ENCODE results near the gene IL32. TPM values are rescaled to one million over a fixed set of nuclear protein-coding genes. Genes with fewer than 3 reads are reported as not detected.

IL32 gene
- total and polyA plus RNA-seq, 9 of the 15 experiments (the other 6 are each of a cell fraction or from before 2014, with no cell fraction given), result 0.21 to 2.2 (median 0.37) TPM; not detected in 3

DNA sequence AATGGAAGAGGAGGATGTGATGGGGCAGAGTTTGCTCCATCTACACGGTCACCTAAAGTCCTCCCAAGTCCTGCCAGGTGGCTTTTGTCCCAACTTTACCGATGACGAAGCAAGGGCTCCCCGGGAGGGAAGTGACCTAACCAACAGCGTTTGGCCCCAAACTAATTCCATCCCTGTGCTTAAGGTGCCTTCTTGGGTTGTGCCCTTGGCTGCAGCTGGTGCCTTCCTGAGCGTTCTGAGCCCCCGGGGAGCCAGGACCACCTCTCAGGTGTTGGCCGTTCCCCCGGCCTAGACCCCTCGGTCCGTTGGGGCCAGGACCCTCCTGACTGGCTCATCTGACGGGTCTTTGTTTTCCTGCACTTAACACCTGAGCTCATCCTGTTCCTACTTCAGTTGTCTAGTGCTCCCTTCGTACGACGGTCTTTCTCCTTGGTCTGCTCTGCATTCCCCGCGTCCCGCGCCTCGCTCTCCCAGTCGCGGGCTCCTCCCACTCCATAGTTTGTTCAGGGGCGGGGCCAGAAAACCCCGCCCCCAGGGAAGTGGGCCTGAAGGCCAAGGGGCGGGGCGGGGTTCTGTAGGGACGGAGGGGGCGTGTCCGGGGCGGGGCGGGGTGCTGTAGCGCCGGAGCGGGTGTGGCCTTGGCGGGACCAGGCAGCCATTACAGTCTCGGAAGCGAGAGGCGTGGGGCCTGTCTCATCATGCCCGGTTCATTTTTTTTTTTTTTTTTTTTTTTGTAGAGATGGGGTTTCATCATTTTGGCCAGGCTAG, 34.5 kb downstream of the IL32 start (continued):
- TF ChIP-seq, protein P1, sequence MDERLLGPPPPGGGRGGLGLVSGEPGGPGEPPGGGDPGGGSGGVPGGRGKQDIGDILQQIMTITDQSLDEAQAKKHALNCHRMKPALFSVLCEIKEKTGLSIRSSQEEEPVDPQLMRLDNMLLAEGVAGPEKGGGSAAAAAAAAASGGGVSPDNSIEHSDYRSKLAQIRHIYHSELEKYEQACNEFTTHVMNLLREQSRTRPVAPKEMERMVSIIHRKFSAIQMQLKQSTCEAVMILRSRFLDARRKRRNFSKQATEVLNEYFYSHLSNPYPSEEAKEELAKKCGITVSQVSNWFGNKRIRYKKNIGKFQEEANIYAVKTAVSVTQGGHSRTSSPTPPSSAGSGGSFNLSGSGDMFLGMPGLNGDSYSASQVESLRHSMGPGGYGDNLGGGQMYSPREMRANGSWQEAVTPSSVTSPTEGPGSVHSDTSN (CRISPR knock-in tag; IDR thresholded peaks at IDR 0.05; ENCODE audit: low read depth), result no peak
- TF ChIP-seq, protein P1 (tag; conservative IDR thresholded peaks at IDR 0.05; ENCODE audit: low read depth), result no peak
- TF ChIP-seq ZNF316 (IDR thresholded peaks at IDR 0.05), result no peak
- no peak for TF ChIP-seq GTF2A2 (tag; IDR thresholded peaks at IDR 0.05)
- TF ChIP-seq, protein P2, sequence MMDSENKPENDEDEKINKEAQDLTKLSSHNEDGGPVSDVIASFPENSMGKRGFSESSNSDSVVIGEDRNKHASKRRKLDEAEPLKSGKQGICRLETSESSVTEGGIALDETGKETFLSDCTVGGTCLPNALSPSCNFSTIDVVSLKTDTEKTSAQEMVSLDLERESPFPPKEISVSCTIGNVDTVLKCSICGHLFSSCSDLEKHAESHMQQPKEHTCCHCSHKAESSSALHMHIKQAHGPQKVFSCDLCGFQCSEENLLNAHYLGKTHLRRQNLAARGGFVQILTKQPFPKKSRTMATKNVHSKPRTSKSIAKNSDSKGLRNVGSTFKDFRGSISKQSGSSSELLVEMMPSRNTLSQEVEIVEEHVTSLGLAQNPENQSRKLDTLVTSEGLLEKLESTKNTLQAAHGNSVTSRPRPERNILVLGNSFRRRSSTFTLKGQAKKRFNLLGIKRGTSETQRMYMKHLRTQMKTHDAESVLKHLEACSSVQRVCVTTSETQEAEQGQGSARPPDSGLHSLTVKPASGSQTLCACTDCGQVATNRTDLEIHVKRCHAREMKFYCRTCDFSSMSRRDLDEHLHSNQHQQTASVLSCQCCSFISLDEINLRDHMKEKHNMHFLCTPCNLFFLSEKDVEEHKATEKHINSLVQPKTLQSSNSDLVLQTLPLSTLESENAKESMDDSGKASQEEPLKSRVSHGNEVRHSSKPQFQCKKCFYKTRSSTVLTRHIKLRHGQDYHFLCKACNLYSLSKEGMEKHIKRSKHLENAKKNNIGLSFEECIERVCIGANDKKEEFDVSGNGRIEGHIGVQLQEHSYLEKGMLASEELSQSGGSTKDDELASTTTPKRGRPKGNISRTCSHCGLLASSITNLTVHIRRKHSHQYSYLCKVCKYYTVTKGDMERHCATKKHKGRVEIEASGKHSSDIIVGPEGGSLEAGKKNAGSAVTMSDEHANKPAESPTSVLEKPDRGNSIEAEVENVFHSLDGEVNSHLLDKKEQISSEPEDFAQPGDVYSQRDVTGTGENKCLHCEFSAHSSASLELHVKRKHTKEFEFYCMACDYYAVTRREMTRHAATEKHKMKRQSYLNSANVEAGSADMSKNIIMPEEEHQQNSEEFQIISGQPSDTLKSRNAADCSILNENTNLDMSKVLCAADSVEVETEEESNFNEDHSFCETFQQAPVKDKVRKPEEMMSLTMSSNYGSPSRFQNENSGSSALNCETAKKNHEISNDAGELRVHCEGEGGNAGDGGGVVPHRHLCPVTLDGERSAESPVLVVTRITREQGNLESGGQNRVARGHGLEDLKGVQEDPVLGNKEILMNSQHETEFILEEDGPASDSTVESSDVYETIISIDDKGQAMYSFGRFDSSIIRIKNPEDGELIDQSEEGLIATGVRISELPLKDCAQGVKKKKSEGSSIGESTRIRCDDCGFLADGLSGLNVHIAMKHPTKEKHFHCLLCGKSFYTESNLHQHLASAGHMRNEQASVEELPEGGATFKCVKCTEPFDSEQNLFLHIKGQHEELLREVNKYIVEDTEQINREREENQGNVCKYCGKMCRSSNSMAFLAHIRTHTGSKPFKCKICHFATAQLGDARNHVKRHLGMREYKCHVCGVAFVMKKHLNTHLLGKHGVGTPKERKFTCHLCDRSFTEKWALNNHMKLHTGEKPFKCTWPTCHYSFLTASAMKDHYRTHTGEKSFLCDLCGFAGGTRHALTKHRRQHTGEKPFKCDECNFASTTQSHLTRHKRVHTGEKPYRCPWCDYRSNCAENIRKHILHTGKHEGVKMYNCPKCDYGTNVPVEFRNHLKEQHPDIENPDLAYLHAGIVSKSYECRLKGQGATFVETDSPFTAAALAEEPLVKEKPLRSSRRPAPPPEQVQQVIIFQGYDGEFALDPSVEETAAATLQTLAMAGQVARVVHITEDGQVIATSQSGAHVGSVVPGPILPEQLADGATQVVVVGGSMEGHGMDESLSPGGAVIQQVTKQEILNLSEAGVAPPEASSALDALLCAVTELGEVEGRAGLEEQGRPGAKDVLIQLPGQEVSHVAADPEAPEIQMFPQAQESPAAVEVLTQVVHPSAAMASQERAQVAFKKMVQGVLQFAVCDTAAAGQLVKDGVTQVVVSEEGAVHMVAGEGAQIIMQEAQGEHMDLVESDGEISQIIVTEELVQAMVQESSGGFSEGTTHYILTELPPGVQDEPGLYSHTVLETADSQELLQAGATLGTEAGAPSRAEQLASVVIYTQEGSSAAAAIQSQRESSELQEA (IDR thresholded peaks at IDR 0.05; ENCODE audit: low read depth), result no peak
- TF ChIP-seq CBX1 (IDR thresholded peaks at IDR 0.05; ENCODE audit: low read depth), result 0 out of 2 replicates have a peak, but pooled peaks have one; percentile 28
- no peak for TF ChIP-seq PRMT5 (CRISPR knock-in tag; IDR thresholded peaks at IDR 0.05)
- peak; percentile 68 for TF ChIP-seq SPI1 (IDR thresholded peaks at IDR 0.05; ENCODE audit: borderline replicate concordance, low read depth, low read length)
- TF ChIP-seq SMAD2 (IDR thresholded peaks at IDR 0.05; ENCODE audit: low read depth, low read length), result no peak
- TF ChIP-seq DNMT1 (IDR thresholded peaks at IDR 0.05), result no peak
- TF ChIP-seq IRF2 (CRISPR knock-in tag; IDR thresholded peaks at IDR 0.05), result no peak
- no peak for TF ChIP-seq PTTG1 (tag; IDR thresholded peaks at IDR 0.05; ENCODE audit: low read depth)
- no peak for TF ChIP-seq ZNF133 (CRISPR knock-in tag; IDR thresholded peaks at IDR 0.05)
